Measurements from ENCODE around the gene ITGB7.

The ITGB7 gene

GRCh38 chr12:53207042-53207441, at the start of gene ITGB7:
Gene ITGB7, minus strand, starts transcription at chr12:53207251. Its CDS starts 6,808 bp downstream, at chr12:53200443.
- DNase-seq, result peak; percentile 74 to 75

GRCh38 chr12:53255996-53256395, 48.9 kb upstream of the ITGB7 start:
- DNase-seq, result no peak

DNA sequence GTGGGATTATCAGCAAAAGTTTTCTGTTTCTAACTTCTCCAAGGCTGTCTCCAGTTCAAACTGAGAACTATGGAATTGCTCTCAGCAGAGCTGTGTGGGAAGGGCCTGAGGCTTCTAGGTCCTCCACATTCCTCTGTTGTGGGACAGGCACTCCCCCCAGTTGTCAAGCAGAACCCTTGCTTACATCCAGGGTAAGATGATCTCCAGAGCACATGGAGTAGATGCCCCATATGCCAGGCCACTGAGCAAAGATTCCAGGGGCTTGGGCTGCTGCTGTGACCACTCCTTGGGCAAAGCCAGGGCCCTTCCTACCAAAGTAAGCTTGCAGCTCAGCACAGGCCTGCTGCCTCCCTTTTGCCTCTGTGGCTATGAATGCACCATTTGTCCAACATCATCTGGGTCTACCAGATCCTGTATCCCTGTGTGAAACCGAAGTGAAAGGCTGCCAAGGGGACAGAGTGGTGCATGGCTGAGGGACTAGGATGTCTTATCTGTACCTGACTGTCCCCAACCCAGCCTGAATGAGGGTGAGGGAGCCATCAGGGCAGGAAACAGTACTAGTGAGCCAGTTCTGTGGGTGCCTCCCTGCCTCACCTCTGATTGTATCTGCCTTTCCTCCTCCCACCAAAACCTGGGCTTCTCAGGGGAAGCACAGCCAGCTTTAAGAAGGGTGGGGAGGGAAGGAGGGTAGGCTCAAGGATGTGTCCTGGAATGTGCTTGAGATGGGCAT, 47.9 kb upstream of the ITGB7 start:
- no peak for DNase-seq

- no peak for DNase-seq
These were observed 46.2 kb upstream of the ITGB7 start for GRCh38 chr12:53253298-53253697.

- no peak for DNase-seq
These were observed 45.4 kb upstream of the ITGB7 start for GRCh38 chr12:53252349-53252916.

- peak; percentile 69 to 73 for DNase-seq
These were observed 44.7 kb upstream of the ITGB7 start for GRCh38 chr12:53251477-53252348.

DNA sequence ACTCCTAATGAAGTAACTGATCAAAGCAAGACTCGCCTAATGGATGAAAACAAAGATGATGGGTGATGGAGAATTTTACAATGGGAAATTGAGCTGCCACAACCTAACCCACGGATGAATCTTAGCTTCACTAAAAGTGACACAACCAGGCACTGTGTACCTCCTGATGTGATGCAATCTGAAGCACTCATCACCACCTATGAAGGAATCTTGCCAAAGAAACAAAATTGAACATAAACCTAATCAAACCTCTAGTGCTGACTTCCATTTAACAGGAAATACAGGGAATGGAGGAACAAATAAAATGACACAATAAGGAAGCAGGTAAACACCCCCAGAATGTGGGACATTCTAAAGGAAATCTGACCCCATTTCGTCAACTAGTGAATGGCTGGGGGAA, 38.2 kb upstream of the ITGB7 start:
- DNase-seq, result no peak

DNA sequence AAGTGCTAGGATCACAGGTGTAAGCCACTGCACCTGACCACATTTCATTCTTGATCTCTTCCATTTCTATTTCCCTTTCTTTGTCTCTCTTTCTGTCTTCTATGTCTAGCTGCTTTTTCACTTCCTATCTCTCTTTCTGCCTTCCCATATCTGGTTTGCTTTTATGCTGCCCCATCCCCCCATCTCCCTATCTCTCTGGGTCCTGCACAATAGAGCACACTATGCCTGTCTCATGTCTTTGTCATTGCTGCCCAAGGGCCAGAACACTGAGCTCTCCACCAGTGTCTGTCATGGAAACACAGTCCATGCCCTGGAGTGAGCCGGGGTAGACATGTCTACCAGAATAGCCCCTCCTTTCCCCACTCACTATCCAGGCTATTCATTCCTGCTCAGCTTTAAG, 37.3 kb upstream of the ITGB7 start:
- no peak for DNase-seq

GRCh38 chr12:53241623-53242412, 34.8 kb upstream of the ITGB7 start:
- DNase-seq, result no peak

- no peak for DNase-seq
These were observed 32.7 kb upstream of the ITGB7 start for GRCh38 chr12:53239643-53240258.

DNA sequence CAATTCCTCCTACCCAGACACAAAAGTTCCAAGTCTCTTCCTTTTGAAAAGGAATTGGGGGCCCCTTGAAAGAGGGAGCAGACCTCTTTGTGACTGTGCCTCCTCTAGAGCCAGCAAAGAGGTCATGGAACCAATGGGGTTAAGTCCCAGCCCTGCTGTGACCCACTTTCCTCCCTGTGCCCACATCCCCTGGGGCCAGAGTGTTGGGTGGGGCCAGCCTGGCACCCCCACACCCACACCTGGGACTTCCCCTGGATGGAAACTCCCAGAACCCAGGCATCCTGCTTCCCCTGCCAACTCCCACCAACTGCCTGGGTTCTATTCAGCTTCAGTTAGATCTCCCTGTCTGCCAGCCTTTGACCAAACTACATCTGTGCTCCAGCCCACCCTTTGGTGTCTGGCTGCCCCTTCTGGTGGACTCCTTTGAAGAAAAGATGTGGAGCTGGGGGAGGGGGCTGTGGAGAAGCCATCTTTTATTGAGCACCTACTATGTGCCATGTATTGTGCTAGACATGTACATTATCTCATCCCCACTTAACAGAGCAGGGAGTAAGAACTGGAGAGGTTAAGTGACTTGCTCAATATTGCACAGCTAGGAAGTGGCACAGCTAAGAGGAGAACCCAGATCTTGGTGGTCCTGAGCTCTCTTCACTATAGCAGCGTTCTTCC, 29.5 kb upstream of the ITGB7 start:
- peak; percentile 66 to 78 for DNase-seq

GRCh38 chr12:53235742-53236442, 28.8 kb upstream of the ITGB7 start:
- no peak for DNase-seq

GRCh38 chr12:53235164-53235563, 28.1 kb upstream of the ITGB7 start:
- no peak for DNase-seq

GRCh38 chr12:53234271-53234914, 27.3 kb upstream of the ITGB7 start:
- no peak for DNase-seq

DNA sequence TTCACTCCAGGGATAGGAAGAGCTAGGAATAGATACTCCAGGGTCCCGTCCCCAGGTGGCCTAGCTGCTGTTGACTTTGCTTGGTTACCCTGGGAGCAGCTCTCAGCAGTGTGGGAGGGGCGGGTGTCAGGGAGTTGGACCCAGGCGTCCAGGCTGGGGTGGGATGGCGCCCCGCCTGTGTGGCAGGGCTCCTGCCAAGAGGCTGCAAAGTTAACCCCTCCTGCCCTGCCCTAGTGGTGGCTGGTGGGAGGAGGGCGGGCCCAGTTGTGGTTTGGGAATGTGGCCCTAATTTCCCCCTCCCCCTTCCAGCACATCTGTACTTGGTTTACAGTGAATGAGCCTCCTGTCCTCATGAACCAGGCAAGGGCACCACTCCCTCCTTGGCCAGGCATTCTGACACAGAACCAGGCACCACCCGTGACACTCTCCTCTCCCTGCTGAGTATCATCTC, 26.6 kb upstream of the ITGB7 start:
- DNase-seq, result no peak

DNA sequence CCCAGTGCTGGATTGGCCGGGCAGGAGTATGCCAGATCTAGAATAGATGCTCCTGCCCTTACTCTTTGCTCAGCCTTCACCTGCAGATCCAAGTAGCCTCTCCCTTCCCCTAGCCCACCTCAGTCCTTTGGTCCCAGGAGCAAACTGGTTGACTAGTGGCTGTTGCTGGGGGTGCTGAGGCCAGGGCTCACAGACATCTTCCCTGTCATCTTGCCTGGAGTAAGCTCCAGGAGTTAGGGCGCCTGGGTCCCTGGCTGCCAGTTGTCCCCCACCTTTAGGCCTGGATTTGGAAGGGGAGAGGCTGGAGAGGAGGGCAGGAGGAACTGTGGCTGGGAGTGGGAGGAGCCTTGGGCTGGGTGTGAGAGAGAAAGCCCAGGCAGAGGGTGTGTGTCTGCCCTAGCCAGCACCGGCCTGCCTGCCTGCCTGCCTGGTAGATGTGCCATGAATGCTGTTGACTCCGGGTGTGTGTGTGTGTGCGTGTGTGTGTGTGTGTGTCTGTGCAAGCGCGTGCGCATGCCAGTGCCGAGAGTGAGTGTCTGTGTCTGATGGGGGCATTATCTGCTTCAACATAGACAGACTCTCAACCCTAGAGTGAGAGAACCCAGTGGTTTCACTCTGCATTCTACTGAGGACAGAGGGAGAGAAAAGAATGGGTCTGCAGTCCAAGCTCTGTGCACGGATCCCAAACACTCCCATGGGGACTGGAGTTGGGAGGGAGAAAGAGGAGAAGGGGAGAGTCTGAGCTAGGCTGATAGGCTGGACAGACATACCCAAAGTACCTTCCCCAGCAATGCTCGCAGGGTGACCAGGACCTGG, 25.8 kb upstream of the ITGB7 start:
- DNase-seq, result peak; percentile 38 to 56

DNA sequence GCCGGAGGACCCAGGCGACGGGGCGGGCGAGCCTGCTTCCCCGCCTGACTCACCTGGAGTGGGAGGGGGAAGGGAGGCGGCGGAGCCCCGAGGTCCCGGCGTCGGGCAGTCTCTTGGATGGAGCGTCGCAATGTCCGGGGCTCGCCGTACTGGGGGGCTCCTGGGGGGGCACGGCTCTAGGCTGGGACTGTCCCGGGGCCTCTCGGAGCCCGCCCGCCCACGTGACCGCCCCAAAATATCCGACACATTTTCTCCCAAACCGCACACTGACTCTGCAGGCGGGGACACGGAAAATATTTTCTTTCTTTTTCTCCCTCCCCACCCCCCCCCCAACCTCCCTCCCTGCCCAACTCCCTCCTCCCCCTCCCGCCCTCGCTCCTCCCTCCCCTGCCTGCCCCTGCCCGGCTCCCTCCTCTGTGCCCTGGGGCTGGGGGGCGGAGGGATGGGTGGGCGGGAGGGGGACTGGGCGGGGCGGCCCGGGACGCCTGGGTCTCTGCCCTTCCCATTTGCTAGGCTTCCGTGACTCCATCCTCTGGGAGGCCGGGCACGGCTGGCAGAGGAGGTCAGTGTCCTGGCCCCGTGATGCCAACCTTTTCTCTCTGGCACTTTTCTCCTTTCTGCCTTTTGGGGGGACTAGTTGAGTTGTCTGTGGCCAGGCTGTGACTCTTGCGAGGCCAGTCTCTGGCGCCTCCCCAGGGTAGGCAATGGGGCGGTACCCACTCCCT, 25.0 kb upstream of the ITGB7 start, which contains the start of gene RARG:
Gene RARG, minus strand, starts transcription at position 289 of the 725 bp plus-strand sequence. CDS start 4,664 bp downstream, outside the sequence.
- DNase-seq, result peak; percentile 61 to 75

- DNase-seq, result no peak
These were observed 24.5 kb upstream of the ITGB7 start for GRCh38 chr12:53231671-53231920.

Measured in CD4-positive, alpha-beta T cell treated with Interleukin-1 beta for 1 hour (primary cell).